Thyroid gland (tissue), 4 donors: ENCODE data around the gene RAB31.

Experiments
- CTCF ChIP-seq, 6 experiments: fragments of 200-600 bp in 3 of 6; fragments of 450-650 bp in 3 of 6; sonication (generic) in 3 of 6; IDR thresholded peaks; one replicate each; pipeline ENCODE4 v1.5.1; 2016 to 2019; ENCODE audit warnings: antibody characterized with exemption in 6 of 6, mild to moderate bottlenecking in 2 of 6, inconsistent platforms in 1 of 6, moderate library complexity in 1 of 6
- POLR2A ChIP-seq, 2 donors: fragments of 450-650 bp; IDR thresholded peaks; one replicate each; pipeline ENCODE4 v1.6.1; 2017; ENCODE audit warnings: antibody characterized with exemption in 2 of 2, mild to moderate bottlenecking in 2 of 2, moderate library complexity in 1 of 2

- TF ChIP-seq CTCF (IDR thresholded peaks at IDR 0.05), result no peak
- TF ChIP-seq POLR2A (IDR thresholded peaks at IDR 0.05), result no peak
Measured at GRCh38 chr18:9832871-9833270, 124.8 kb downstream of the RAB31 start.
